Measurements from ENCODE around the gene SP2.

DNA sequence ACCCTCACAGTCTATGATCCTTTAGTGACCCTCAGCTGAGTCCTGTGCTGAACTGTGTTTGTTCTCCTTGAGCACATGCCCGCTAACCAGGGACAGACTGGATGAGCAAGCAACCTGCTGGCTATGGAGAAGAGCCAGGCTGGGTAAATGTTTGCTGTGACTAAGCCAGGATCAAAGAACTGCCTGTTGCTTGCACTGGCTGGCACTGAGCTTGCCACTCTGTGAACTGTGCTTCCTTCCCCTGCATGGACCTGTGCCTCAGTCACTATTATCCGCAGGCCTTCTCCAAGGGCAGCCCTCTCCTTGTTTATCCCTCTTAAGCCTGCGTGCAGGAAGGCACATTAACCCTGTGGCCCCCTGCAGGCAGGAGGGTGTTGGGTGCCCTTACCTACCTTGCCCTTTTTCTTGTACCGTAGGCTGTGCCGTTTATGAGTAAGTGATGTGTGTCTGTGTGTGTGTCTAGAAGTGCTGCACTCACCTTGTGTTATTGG lies 52.7 kb downstream of the SP2 start:
- TF ChIP-seq POLR2A (IDR thresholded peaks at IDR 0.05) = no peak
- TF ChIP-seq, protein P1, sequence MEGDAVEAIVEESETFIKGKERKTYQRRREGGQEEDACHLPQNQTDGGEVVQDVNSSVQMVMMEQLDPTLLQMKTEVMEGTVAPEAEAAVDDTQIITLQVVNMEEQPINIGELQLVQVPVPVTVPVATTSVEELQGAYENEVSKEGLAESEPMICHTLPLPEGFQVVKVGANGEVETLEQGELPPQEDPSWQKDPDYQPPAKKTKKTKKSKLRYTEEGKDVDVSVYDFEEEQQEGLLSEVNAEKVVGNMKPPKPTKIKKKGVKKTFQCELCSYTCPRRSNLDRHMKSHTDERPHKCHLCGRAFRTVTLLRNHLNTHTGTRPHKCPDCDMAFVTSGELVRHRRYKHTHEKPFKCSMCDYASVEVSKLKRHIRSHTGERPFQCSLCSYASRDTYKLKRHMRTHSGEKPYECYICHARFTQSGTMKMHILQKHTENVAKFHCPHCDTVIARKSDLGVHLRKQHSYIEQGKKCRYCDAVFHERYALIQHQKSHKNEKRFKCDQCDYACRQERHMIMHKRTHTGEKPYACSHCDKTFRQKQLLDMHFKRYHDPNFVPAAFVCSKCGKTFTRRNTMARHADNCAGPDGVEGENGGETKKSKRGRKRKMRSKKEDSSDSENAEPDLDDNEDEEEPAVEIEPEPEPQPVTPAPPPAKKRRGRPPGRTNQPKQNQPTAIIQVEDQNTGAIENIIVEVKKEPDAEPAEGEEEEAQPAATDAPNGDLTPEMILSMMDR (IDR thresholded peaks at IDR 0.05) = no peak
